GM23338 (cell line): ENCODE results near the gene NDUFB11. TPM values are rescaled to one million over a fixed set of nuclear protein-coding genes. Genes with fewer than 3 reads are reported as not detected.

Experiments used
- EZH2 ChIP-seq: fragments of 200-600 bp; sonication (generic); IDR thresholded peaks from one replicate; pipeline ENCODE4 v1.8.0; 2017; ENCODE audit warnings: antibody characterized with exemption, mild to moderate bottlenecking, low read depth; ENCODE audit not compliant: unreplicated experiment
- JUNB ChIP-seq: IDR thresholded peaks from one replicate; pipeline ENCODE4 v1.6.1; 2016; ENCODE audit warnings: antibody characterized with exemption; ENCODE audit not compliant: unreplicated experiment
- STAT1 ChIP-seq: IDR thresholded peaks from one replicate; pipeline ENCODE4 v1.6.1; 2016; ENCODE audit warnings: antibody characterized with exemption; ENCODE audit not compliant: unreplicated experiment
- polyA plus RNA-seq: library from polyadenylated mRNA; unstranded; fragments of >200 nt; fragmentation: Nextera tagmentation; extraction: Ambion mirVana; gene quantifications from 2 replicates; pipeline ENCODE4 v1.2.1, GENCODE V29; 2016
- total RNA-seq: library from RNA; depleted of rRNA; stranded (reverse); fragments of >200 nt; shearing (Covaris generic); gene quantifications from 2 replicates; pipeline ENCODE4 v1.2.3, GENCODE V29; 2014
- TF ChIP-seq, protein P1 (sequence below): fragments of 250-450 bp; sonication (Bioruptor Pico); IDR thresholded peaks from 2 replicates; pipeline ENCODE4 v1.5.0; 2020; ENCODE audit warnings: mild to moderate bottlenecking, moderate library complexity
- TF ChIP-seq, protein P2 (sequence below): IDR thresholded peaks from 2 replicates; pipeline ENCODE4 v1.6.1; 2016; ENCODE audit warnings: antibody characterized with exemption
- TF ChIP-seq, protein P3 (sequence below), 2 experiments: fragments of 200-600 bp in 1 of 2; sonication (generic) in 1 of 2; conservative IDR thresholded peaks; 2 replicates each; pipeline versions ENCODE4 v1.5.1 to v1.6.1; 2016 to 2017; ENCODE audit warnings: antibody characterized with exemption in 2 of 2, low read depth in 2 of 2, mild to moderate bottlenecking in 2 of 2, moderate library complexity in 1 of 2

NDUFB11 gene
- total and polyA plus RNA-seq, 2 experiments from 2014 or later: 103 to 238 TPM

DNA sequence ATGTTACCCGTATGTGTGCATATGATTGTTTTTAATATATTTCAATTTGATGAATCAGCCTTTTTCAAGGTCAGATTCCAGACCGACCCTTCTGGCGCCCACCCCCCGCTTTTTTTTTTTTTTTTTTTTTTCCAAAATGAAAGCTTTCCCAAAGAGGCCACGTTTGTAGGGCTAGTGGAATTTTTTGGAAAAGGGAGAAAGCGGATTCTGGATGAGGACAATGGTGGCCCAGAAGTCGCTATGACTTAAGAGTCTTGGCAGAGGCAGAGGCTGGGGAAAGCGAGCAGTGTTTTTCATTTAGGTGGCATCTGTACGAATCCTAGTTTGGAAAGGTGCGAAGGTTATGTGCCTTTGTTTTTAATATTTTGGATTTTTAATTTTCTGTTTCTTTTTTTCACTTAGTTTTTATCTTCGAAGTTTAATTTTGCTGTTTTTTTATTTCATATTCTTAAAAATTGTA, 14.6 kb downstream of the NDUFB11 start (continued):
- TF ChIP-seq, protein P1, sequence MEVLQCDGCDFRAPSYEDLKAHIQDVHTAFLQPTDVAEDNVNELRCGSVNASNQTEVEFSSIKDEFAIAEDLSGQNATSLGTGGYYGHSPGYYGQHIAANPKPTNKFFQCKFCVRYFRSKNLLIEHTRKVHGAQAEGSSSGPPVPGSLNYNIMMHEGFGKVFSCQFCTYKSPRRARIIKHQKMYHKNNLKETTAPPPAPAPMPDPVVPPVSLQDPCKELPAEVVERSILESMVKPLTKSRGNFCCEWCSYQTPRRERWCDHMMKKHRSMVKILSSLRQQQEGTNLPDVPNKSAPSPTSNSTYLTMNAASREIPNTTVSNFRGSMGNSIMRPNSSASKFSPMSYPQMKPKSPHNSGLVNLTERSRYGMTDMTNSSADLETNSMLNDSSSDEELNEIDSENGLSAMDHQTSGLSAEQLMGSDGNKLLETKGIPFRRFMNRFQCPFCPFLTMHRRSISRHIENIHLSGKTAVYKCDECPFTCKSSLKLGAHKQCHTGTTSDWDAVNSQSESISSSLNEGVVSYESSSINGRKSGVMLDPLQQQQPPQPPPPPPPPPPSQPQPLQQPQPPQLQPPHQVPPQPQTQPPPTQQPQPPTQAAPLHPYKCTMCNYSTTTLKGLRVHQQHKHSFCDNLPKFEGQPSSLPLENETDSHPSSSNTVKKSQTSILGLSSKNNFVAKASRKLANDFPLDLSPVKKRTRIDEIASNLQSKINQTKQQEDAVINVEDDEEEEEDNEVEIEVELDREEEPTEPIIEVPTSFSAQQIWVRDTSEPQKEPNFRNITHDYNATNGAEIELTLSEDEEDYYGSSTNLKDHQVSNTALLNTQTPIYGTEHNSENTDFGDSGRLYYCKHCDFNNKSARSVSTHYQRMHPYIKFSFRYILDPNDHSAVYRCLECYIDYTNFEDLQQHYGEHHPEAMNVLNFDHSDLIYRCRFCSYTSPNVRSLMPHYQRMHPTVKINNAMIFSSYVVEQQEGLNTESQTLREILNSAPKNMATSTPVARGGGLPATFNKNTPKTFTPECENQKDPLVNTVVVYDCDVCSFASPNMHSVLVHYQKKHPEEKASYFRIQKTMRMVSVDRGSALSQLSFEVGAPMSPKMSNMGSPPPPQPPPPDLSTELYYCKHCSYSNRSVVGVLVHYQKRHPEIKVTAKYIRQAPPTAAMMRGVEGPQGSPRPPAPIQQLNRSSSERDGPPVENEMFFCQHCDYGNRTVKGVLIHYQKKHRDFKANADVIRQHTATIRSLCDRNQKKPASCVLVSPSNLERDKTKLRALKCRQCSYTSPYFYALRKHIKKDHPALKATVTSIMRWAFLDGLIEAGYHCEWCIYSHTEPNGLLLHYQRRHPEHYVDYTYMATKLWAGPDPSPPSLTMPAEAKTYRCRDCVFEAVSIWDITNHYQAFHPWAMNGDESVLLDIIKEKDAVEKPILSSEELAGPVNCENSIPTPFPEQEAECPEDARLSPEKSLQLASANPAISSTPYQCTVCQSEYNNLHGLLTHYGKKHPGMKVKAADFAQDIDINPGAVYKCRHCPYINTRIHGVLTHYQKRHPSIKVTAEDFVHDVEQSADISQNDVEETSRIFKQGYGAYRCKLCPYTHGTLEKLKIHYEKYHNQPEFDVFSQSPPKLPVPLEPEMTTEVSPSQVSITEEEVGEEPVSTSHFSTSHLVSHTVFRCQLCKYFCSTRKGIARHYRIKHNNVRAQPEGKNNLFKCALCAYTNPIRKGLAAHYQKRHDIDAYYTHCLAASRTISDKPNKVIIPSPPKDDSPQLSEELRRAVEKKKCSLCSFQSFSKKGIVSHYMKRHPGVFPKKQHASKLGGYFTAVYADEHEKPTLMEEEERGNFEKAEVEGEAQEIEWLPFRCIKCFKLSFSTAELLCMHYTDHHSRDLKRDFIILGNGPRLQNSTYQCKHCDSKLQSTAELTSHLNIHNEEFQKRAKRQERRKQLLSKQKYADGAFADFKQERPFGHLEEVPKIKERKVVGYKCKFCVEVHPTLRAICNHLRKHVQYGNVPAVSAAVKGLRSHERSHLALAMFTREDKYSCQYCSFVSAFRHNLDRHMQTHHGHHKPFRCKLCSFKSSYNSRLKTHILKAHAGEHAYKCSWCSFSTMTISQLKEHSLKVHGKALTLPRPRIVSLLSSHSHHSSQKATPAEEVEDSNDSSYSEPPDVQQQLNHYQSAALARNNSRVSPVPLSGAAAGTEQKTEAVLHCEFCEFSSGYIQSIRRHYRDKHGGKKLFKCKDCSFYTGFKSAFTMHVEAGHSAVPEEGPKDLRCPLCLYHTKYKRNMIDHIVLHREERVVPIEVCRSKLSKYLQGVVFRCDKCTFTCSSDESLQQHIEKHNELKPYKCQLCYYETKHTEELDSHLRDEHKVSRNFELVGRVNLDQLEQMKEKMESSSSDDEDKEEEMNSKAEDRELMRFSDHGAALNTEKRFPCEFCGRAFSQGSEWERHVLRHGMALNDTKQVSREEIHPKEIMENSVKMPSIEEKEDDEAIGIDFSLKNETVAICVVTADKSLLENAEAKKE: no peak
- TF ChIP-seq, protein P2, sequence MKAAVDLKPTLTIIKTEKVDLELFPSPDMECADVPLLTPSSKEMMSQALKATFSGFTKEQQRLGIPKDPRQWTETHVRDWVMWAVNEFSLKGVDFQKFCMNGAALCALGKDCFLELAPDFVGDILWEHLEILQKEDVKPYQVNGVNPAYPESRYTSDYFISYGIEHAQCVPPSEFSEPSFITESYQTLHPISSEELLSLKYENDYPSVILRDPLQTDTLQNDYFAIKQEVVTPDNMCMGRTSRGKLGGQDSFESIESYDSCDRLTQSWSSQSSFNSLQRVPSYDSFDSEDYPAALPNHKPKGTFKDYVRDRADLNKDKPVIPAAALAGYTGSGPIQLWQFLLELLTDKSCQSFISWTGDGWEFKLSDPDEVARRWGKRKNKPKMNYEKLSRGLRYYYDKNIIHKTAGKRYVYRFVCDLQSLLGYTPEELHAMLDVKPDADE: no peak
- no peak for TF ChIP-seq STAT1
- no peak for TF ChIP-seq JUNB
- TF ChIP-seq EZH2: no peak
- TF ChIP-seq, protein P3, sequence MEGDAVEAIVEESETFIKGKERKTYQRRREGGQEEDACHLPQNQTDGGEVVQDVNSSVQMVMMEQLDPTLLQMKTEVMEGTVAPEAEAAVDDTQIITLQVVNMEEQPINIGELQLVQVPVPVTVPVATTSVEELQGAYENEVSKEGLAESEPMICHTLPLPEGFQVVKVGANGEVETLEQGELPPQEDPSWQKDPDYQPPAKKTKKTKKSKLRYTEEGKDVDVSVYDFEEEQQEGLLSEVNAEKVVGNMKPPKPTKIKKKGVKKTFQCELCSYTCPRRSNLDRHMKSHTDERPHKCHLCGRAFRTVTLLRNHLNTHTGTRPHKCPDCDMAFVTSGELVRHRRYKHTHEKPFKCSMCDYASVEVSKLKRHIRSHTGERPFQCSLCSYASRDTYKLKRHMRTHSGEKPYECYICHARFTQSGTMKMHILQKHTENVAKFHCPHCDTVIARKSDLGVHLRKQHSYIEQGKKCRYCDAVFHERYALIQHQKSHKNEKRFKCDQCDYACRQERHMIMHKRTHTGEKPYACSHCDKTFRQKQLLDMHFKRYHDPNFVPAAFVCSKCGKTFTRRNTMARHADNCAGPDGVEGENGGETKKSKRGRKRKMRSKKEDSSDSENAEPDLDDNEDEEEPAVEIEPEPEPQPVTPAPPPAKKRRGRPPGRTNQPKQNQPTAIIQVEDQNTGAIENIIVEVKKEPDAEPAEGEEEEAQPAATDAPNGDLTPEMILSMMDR (conservative IDR thresholded peaks at IDR 0.05; ENCODE audit: low read depth in 2 of 2): no peak
